ENCODE results near the gene WARS2.

WARS2 gene

DNA sequence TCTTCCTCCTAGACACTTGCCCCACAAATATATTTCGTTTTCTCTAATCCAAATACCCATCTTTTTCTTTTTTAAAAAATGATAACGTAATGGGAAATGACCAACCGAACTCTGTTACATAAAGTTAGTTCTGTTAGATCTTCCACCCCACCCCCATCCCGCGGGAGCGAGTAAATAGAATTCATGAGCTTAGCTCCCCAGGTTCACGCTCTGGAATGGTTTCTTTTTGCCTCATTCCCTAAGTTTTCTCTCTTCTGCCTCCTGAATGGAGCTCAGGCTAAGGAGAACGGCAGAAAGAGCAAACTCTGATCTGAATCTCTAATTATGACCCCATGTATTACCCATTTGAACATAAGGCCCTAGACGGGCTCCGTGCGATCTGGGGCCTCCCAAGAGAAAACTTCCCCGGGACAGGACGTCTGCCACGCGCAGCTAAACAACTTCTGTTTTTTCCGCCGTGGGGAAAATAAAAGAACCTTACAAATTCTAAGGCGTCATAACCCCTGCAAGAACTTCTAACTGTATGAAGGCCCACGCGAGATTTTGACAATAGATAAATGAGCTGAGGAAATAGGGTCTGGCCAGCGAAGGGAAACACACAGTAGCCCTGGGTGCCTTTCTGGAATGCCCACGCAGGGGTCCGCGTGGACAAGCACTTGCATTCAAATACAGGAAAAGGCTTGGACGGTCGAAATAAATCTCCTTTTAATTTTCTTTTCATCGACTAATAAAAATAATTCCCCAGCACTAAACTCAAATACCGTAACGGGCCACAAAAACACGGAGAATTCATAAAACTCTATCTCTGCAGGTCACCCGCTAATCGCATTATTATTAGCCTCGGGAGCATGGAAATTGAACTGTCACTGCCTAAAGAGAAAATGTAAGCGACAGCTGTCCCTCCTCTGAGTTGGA lies 154.6 kb downstream of the WARS2 start:
- no peak overlapping the region for H3K27ac ChIP-seq (replicated peaks; ENCODE audit: low read length)
- H3K9me3 ChIP-seq (replicated peaks in 1 of 2; ENCODE audit: control insufficient read depth in 2 of 2, insufficient read depth in 1 of 2, low read depth in 1 of 2, low read length in 2 of 2), result peaks cover 7 to 8% of the 10 kb centered on the region in 2 donors
- H3K4me1 ChIP-seq (ENCODE audit: control insufficient read depth in 2 of 2, insufficient read depth in 1 of 2, low read depth in 1 of 2, low read length in 2 of 2), result peaks cover 3 to 8% of the 10 kb centered on the region in 2 donors
- H2AK5ac ChIP-seq (ENCODE audit: low read depth, low read length), result no peak overlapping the region
- no peak overlapping the region for H3K18ac ChIP-seq (ENCODE audit: low read length)
- H3K23ac ChIP-seq (ENCODE audit: low read depth, low read length, poor library complexity), result no peak overlapping the region
- H3K9ac ChIP-seq (ENCODE audit: low read depth, low read length, poor library complexity), result no peak overlapping the region
- H2BK120ac ChIP-seq (ENCODE audit: low read depth, low read length), result no peak overlapping the region
- DNase-seq (ENCODE audit: low spot score), result no peak
- no peak overlapping the region for H2BK12ac ChIP-seq (ENCODE audit: low read length)
- H4K91ac ChIP-seq (ENCODE audit: low read depth, low read length, poor library complexity), result no peak overlapping the region
- no peak overlapping the region for H2BK5ac ChIP-seq (ENCODE audit: low read length)
- no peaks in the 10 kb centered on the region for H3K79me1 ChIP-seq (ENCODE audit: low read depth, low read length)
- no peaks in the 10 kb centered on the region for H3K36me3 ChIP-seq (replicated peaks in 1 of 2; ENCODE audit: control insufficient read depth in 2 of 2, insufficient read depth in 2 of 2, low read length in 2 of 2)
- no peak overlapping the region for H3K4me3 ChIP-seq (ENCODE audit: low read length in 2 of 2)
- H3K14ac ChIP-seq (ENCODE audit: low read length), result no peak overlapping the region
- WGBS, 2 donors (ENCODE audit: extremely low coverage in 2 of 2, insufficient read length in 2 of 2, insufficient replicate concordance in 1 of 2), result no CpG with 5 or more reads among the region's 34 CpGs
- no peak overlapping the region for H2AFZ ChIP-seq (ENCODE audit: low read length)
- H3K27me3 ChIP-seq (ENCODE audit: control insufficient read depth in 3 of 3, insufficient read depth in 3 of 3, low read depth in 1 of 3, low read length in 3 of 3), result peaks cover 65 to 100% (median 98%) of the 10 kb centered on the region in 3 experiments
- H4K8ac ChIP-seq (ENCODE audit: low read depth, low read length), result no peak overlapping the region
- no peak overlapping the region for H3K4ac ChIP-seq (ENCODE audit: low read length)
- no peak overlapping the region for H2BK15ac ChIP-seq (ENCODE audit: low read length)
- no peak overlapping the region for H3K4me2 ChIP-seq (ENCODE audit: insufficient read depth, low read length, poor library complexity, severe bottlenecking)

GRCh38 chr1:118984722-118985639 lies 155.5 kb downstream of the WARS2 start:
- Histone ChIP-seq H2BK5ac (ENCODE audit: low read length) (no peak overlapping the region), H3K9ac (ENCODE audit: low read depth, low read length, poor library complexity) (no peak overlapping the region), H2BK12ac (ENCODE audit: low read length) (no peak overlapping the region), H3K18ac (ENCODE audit: low read length) (no peak overlapping the region), H3K4me3 (ENCODE audit: low read length in 2 of 2) (no peak overlapping the region), H3K9me3 (replicated peaks in 1 of 2; ENCODE audit: control insufficient read depth in 2 of 2, insufficient read depth in 1 of 2, low read depth in 1 of 2, low read length in 2 of 2) (peaks cover 7 to 8% of the 10 kb centered on the region in 2 donors), H3K23ac (ENCODE audit: low read depth, low read length, poor library complexity) (no peak overlapping the region), H3K4me1 (ENCODE audit: control insufficient read depth in 2 of 2, insufficient read depth in 1 of 2, low read depth in 1 of 2, low read length in 2 of 2) (peaks cover 3 to 7% of the 10 kb centered on the region in 2 donors), H3K79me1 (ENCODE audit: low read depth, low read length) (no peaks in the 10 kb centered on the region), H3K4me2 (ENCODE audit: insufficient read depth, low read length, poor library complexity, severe bottlenecking) (peak overlapping the region; percentile 35), H2AFZ (ENCODE audit: low read length) (peak overlapping the region; percentile 62), H3K14ac (ENCODE audit: low read length) (no peak overlapping the region), H3K36me3 (replicated peaks in 1 of 2; ENCODE audit: control insufficient read depth in 2 of 2, insufficient read depth in 2 of 2, low read length in 2 of 2) (no peaks in the 10 kb centered on the region), H3K27ac (replicated peaks; ENCODE audit: low read length) (no peak overlapping the region), H3K4ac (ENCODE audit: low read length) (no peak overlapping the region), H2BK120ac (ENCODE audit: low read depth, low read length) (no peak overlapping the region), H3K27me3 (ENCODE audit: control insufficient read depth in 3 of 3, insufficient read depth in 3 of 3, low read depth in 1 of 3, low read length in 3 of 3) (peaks cover 58 to 100% (median 96%) of the 10 kb centered on the region in 3 experiments), H2BK15ac (ENCODE audit: low read length) (no peak overlapping the region), H4K8ac (ENCODE audit: low read depth, low read length) (no peak overlapping the region), H4K91ac (ENCODE audit: low read depth, low read length, poor library complexity) (no peak overlapping the region), H2AK5ac (ENCODE audit: low read depth, low read length) (no peak overlapping the region)
- WGBS, 2 donors (ENCODE audit: extremely low coverage in 2 of 2, insufficient read length in 2 of 2, insufficient replicate concordance in 1 of 2), result no CpG with 5 or more reads among the region's 48 CpGs
- no peak for DNase-seq (ENCODE audit: low spot score)

DNA sequence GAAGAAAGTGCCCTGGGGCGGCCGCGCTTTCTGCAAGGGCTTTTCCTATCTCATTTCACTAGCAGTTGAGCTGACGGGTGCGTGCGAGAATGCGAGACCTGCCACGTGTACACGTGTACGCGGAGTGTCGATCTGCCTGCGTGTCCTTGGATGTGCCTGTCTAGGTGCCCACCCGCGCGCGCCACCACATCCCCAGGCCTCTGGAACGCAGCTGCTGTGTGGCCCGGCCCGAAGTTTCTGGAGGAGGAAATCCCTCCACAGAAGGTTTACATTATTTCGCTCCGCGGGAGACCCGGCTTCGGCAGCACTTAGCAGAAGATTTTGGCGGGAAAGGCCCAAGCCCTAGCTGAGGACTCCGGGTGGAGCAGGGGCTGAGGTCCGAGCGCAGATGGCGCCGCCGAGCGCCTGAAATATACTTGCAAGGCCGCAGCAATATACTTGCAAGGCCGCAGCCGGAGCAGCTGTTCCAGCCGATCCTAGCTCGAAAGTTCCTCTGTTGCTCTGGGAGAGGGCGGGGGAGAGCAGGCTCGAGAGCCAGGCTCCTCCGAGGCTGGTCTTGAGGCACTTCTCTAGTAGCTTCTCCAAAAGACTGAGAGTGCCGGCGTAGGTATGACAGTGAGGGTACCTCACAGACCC lies 156.2 kb downstream of the WARS2 start:
- Histone ChIP-seq H3K27me3 (ENCODE audit: control insufficient read depth in 3 of 3, insufficient read depth in 3 of 3, low read depth in 1 of 3, low read length in 3 of 3) (peaks cover 55 to 100% (median 96%) of the 10 kb centered on the region in 3 experiments), H2BK120ac (ENCODE audit: low read depth, low read length) (no peak overlapping the region), H3K9me3 (replicated peaks in 1 of 2; ENCODE audit: control insufficient read depth in 2 of 2, insufficient read depth in 1 of 2, low read depth in 1 of 2, low read length in 2 of 2) (peaks cover 7 to 8% of the 10 kb centered on the region in 2 donors), H3K27ac (replicated peaks; ENCODE audit: low read length) (no peak overlapping the region), H3K9ac (ENCODE audit: low read depth, low read length, poor library complexity) (no peak overlapping the region), H2AFZ (ENCODE audit: low read length) (peak overlapping the region; percentile 62), H3K4me1 (ENCODE audit: control insufficient read depth in 2 of 2, insufficient read depth in 1 of 2, low read depth in 1 of 2, low read length in 2 of 2) (peaks cover 2 to 8% of the 10 kb centered on the region in 2 donors), H2AK5ac (ENCODE audit: low read depth, low read length) (no peak overlapping the region), H4K8ac (ENCODE audit: low read depth, low read length) (no peak overlapping the region), H3K79me1 (ENCODE audit: low read depth, low read length) (no peaks in the 10 kb centered on the region), H2BK5ac (ENCODE audit: low read length) (no peak overlapping the region), H3K14ac (ENCODE audit: low read length) (no peak overlapping the region), H3K4me3 (ENCODE audit: low read length in 2 of 2) (no peak overlapping the region), H3K4ac (ENCODE audit: low read length) (no peak overlapping the region), H2BK15ac (ENCODE audit: low read length) (no peak overlapping the region), H4K91ac (ENCODE audit: low read depth, low read length, poor library complexity) (no peak overlapping the region), H3K4me2 (ENCODE audit: insufficient read depth, low read length, poor library complexity, severe bottlenecking) (peak overlapping the region; percentile 35), H3K23ac (ENCODE audit: low read depth, low read length, poor library complexity) (no peak overlapping the region), H2BK12ac (ENCODE audit: low read length) (no peak overlapping the region), H3K18ac (ENCODE audit: low read length) (peak overlapping the region; percentile 68), H3K36me3 (replicated peaks in 1 of 2; ENCODE audit: control insufficient read depth in 2 of 2, insufficient read depth in 2 of 2, low read length in 2 of 2) (no peaks in the 10 kb centered on the region)
- DNase-seq (ENCODE audit: low spot score), result peak; percentile 64
- WGBS, 2 donors (ENCODE audit: extremely low coverage in 2 of 2, insufficient read length in 2 of 2, insufficient replicate concordance in 1 of 2), result no CpG with 5 or more reads among the region's 43 CpGs

All from neuronal stem cell (in vitro differentiated cells).